ENCODE data around the gene CRYBG3. TPM values are rescaled to one million over a fixed set of nuclear protein-coding genes. Genes with fewer than 3 reads are reported as not detected.

The CRYBG3 gene
- total RNA-seq, 2 donors from 2014 or later: 13.4 to 29.2 TPM

GRCh38 chr3:97957617-97958311 is 136.0 kb downstream of the CRYBG3 start:
- Histone ChIP-seq H3K27me3 (replicated peaks; ENCODE audit: insufficient read depth) (no peaks in the 10 kb centered on the region), H3K36me3 (peaks cover 13% of the 10 kb centered on the region), H3K27ac (no peak overlapping the region), H3K9me3 (no peaks in the 10 kb centered on the region), H3K4me3 (no peak overlapping the region), H3K4me1 (ENCODE audit: control insufficient read depth in 1 of 2, low read depth in 2 of 2) (no peaks in the 10 kb centered on the region)
- no peak for DNase-seq (ENCODE audit: low spot score)
- TF ChIP-seq, protein P1, sequence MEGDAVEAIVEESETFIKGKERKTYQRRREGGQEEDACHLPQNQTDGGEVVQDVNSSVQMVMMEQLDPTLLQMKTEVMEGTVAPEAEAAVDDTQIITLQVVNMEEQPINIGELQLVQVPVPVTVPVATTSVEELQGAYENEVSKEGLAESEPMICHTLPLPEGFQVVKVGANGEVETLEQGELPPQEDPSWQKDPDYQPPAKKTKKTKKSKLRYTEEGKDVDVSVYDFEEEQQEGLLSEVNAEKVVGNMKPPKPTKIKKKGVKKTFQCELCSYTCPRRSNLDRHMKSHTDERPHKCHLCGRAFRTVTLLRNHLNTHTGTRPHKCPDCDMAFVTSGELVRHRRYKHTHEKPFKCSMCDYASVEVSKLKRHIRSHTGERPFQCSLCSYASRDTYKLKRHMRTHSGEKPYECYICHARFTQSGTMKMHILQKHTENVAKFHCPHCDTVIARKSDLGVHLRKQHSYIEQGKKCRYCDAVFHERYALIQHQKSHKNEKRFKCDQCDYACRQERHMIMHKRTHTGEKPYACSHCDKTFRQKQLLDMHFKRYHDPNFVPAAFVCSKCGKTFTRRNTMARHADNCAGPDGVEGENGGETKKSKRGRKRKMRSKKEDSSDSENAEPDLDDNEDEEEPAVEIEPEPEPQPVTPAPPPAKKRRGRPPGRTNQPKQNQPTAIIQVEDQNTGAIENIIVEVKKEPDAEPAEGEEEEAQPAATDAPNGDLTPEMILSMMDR (IDR thresholded peaks at IDR 0.05): no peak
- no peak for ATAC-seq (ENCODE audit: insufficient number of reproducible peaks, low FRiP score, low read depth)

GRCh38 chr3:97958396-97958795 is 136.6 kb downstream of the CRYBG3 start:
- no peak for DNase-seq (ENCODE audit: low spot score)
- Histone ChIP-seq H3K27me3 (replicated peaks; ENCODE audit: insufficient read depth) (no peaks in the 10 kb centered on the region), H3K9me3 (no peaks in the 10 kb centered on the region), H3K4me3 (no peak overlapping the region), H3K4me1 (ENCODE audit: control insufficient read depth in 1 of 2, low read depth in 2 of 2) (no peaks in the 10 kb centered on the region), H3K36me3 (peaks cover 11% of the 10 kb centered on the region), H3K27ac (no peak overlapping the region)
- TF ChIP-seq, protein P1 (IDR thresholded peaks at IDR 0.05): no peak
- ATAC-seq (ENCODE audit: insufficient number of reproducible peaks, low FRiP score, low read depth): no peak

GRCh38 chr3:97958796-97959195 is 137.0 kb downstream of the CRYBG3 start:
- Histone ChIP-seq H3K27ac (no peak overlapping the region), H3K4me3 (no peak overlapping the region), H3K4me1 (ENCODE audit: control insufficient read depth in 1 of 2, low read depth in 2 of 2) (no peaks in the 10 kb centered on the region), H3K9me3 (no peaks in the 10 kb centered on the region), H3K36me3 (peaks cover 11% of the 10 kb centered on the region), H3K27me3 (replicated peaks; ENCODE audit: insufficient read depth) (no peaks in the 10 kb centered on the region)
- no peak for DNase-seq (ENCODE audit: low spot score)
- ATAC-seq (ENCODE audit: insufficient number of reproducible peaks, low FRiP score, low read depth): no peak
- TF ChIP-seq, protein P1 (IDR thresholded peaks at IDR 0.05): no peak

- Histone ChIP-seq H3K27ac (no peak overlapping the region), H3K9me3 (no peaks in the 10 kb centered on the region), H3K36me3 (peaks cover 3% of the 10 kb centered on the region), H3K4me1 (ENCODE audit: control insufficient read depth in 1 of 2, low read depth in 2 of 2) (no peaks in the 10 kb centered on the region), H3K27me3 (replicated peaks; ENCODE audit: insufficient read depth) (no peaks in the 10 kb centered on the region), H3K4me3 (no peak overlapping the region)
- TF ChIP-seq, protein P1 (IDR thresholded peaks at IDR 0.05): no peak
- ATAC-seq (ENCODE audit: insufficient number of reproducible peaks, low FRiP score, low read depth) (no peak), DNase-seq (ENCODE audit: low spot score) (no peak)
Observed at GRCh38 chr3:97959872-97960271, 138.1 kb downstream of the CRYBG3 start.

DNA sequence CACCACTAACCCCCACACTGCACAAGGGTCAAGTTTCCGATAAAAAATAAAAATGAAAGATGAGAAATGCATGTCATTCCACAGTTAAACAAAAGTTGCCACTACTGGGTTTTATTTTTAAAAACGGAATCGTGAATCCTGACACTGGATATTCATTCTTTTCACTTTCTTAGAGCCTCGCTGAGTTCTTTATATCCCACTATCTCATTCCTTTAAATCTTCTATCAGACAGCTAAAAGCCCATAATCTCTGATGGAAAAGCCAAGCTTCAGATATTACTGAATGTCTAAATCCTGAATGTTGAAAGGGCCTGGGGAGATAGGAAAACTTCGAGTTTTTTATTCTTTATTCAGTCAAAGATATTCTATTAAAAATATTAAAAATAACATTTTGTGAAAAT is 138.7 kb downstream of the CRYBG3 start:
- peaks cover 3% of the 10 kb centered on the region for H3K36me3 ChIP-seq
- no peaks in the 10 kb centered on the region for H3K4me1 ChIP-seq (ENCODE audit: control insufficient read depth in 1 of 2, low read depth in 2 of 2)
- no peak overlapping the region for H3K4me3 ChIP-seq
- no peak for ATAC-seq (ENCODE audit: insufficient number of reproducible peaks, low FRiP score, low read depth)
- H3K27me3 ChIP-seq (replicated peaks; ENCODE audit: insufficient read depth): no peaks in the 10 kb centered on the region
- no peak for DNase-seq (ENCODE audit: low spot score)
- TF ChIP-seq, protein P1 (IDR thresholded peaks at IDR 0.05): no peak
- H3K27ac ChIP-seq: no peak overlapping the region
- H3K9me3 ChIP-seq: no peaks in the 10 kb centered on the region

Data from thoracic aorta (tissue), 2 donors.